ENCODE measurements around the gene PTPRM.
A peak's percentile ranks its signal among the peaks of the same experiment; 100 is the strongest.

PTPRM gene

DNA sequence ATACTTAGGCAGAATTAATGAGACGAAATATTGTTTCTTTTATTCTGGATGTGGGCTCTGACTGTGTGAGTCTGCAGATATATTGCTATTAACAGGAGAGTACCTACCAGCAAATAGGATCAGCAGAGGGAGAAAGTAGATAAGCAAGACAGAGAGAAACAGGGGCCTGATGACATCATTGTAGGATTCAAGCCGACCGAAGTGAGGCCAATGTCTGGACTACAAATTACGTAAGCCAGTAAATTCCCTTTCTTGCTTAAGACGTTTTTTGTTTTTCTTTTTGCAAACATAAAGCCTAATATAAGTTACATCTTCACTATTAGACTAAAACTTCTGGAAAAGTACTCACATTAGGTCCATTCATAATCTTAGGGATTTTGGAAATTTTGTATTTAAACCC is 21.4 kb upstream of the PTPRM start:
- FAIRE-seq (no peak), DNase-seq (ENCODE audit: insufficient read length) (no peak)
- TF ChIP-seq TAF1 (IDR thresholded peaks at IDR 0.05; ENCODE audit: borderline replicate concordance, low read depth, low read length) (no peak), POLR2A (IDR thresholded peaks at IDR 0.05; ENCODE audit: low read depth, low read length) (no peak), POLR2AphosphoS5 (IDR thresholded peaks at IDR 0.05; ENCODE audit: low read depth, low read length) (no peak)

DNA sequence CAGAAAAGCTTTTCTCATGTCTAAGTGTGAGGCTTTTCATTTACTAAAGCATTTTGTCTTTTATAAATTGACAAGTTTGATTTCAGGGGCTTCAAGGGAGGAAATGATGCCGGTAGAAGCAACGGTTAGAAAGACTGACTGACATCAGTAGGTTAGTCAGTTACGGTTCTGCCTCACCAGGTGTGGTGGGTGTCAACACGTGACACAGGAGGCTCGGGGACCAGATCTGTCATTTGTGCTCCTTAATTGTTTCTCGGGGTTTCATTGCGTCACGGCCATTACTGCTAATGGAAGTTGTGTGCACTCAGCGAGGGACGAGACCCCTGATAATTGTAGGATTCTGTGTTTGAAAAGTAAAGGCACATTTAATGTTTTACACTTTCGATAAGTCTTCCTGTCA is 18.9 kb upstream of the PTPRM start:
- no peak for FAIRE-seq
- DNase-seq (ENCODE audit: insufficient read length): no peak
- TF ChIP-seq POLR2A (IDR thresholded peaks at IDR 0.05; ENCODE audit: low read depth, low read length): no peak
- no peak for TF ChIP-seq TAF1 (IDR thresholded peaks at IDR 0.05; ENCODE audit: borderline replicate concordance, low read depth, low read length)
- no peak for TF ChIP-seq POLR2AphosphoS5 (IDR thresholded peaks at IDR 0.05; ENCODE audit: low read depth, low read length)

DNA sequence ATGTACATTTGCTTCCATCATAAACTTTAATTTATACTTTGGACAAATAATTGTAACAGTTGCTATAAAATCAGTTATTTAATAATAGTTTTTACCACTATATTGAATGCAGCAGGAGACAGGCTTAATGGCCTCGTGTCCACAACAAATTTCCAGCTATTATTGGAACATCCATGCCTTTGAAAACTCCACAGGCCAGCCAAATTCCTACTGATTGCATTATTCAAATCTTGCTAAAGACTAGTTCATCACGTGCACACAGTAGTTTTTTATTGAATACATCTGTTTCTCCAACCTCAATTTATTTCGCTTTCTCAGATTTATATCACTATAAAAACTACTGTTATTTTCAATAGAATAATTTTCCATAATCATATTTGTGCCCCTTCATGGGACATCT is 18.4 kb upstream of the PTPRM start:
- no peak for TF ChIP-seq POLR2A (IDR thresholded peaks at IDR 0.05; ENCODE audit: low read depth, low read length)
- no peak for TF ChIP-seq POLR2AphosphoS5 (IDR thresholded peaks at IDR 0.05; ENCODE audit: low read depth, low read length)
- no peak for TF ChIP-seq TAF1 (IDR thresholded peaks at IDR 0.05; ENCODE audit: borderline replicate concordance, low read depth, low read length)
- FAIRE-seq: no peak
- DNase-seq (ENCODE audit: insufficient read length): no peak

DNA sequence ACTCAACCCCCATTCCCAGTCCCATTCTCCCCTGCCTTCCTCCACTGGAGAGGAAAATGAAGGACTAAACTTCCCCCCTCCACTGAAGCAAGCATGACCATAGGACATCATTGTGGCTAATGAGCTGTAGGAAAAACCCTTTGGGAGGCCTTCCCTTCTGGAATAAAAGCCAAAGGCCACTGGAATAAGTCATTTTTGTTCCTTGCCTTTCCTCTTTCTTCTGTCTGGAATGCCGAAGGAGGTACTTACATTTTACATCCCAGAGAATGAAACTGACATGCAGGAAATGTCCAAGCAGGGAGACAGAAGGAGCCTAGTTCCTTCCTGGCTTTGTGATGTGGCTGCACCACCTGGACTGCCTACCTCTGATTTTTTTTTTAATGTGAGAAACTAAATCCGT is 9.1 kb upstream of the PTPRM start:
- TF ChIP-seq TAF1 (IDR thresholded peaks at IDR 0.05; ENCODE audit: borderline replicate concordance, low read depth, low read length) (no peak), POLR2A (IDR thresholded peaks at IDR 0.05; ENCODE audit: low read depth, low read length) (no peak), POLR2AphosphoS5 (IDR thresholded peaks at IDR 0.05; ENCODE audit: low read depth, low read length) (no peak)
- no peak for DNase-seq (ENCODE audit: insufficient read length)
- no peak for FAIRE-seq

DNA sequence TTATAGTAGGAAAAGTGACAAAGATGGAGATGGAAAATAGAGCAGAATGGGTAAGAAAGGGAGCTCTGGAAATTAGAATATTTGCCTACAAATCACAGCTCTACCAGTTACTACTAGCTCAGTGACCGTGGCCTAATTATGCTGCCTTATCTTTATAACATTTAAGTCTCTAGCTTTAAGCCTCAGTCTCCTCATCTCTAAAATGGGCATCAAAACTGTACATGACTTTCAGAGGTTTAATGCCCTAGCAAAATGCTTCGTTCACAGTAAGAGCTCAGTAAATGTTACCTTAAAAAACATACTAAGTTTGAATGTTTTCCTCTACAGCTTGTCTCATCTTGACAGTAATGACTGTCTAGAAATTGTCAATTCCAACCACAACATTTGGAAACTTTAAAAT is 8.3 kb upstream of the PTPRM start:
- DNase-seq (ENCODE audit: insufficient read length): no peak
- TF ChIP-seq POLR2AphosphoS5 (IDR thresholded peaks at IDR 0.05; ENCODE audit: low read depth, low read length) (no peak), TAF1 (IDR thresholded peaks at IDR 0.05; ENCODE audit: borderline replicate concordance, low read depth, low read length) (no peak), POLR2A (IDR thresholded peaks at IDR 0.05; ENCODE audit: low read depth, low read length) (no peak)
- no peak for FAIRE-seq

DNA sequence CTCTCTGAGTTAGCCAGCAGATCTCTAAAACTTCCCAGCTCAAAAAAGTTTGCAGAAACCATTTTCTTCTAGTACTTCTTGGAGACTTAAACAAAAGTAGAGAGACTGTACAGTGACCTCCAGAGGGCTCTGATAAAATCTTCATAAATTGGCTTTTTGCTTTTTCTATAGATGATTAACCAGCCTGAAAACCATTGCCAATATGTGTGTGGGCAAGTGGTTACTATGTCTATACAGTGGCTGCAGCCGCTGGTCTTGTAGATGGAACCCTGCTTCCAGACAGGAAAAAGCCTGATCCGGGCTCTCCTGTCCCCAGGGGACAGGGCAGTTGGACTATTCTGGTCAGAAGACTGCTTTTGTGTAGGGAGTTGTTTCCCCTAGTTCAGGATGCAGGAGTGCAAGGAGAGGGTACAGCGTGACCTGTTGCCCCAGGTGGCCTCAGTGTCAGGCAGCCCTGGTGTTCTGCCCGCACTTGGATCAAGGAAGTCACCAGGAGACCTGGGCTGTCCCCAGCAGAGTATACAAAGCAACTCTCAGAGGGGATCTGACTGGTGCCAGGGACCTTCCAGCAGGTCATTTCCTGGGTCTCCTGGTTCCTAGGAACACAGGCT is 7.3 kb upstream of the PTPRM start:
- TF ChIP-seq POLR2A (IDR thresholded peaks at IDR 0.05; ENCODE audit: low read depth, low read length) (no peak), POLR2AphosphoS5 (IDR thresholded peaks at IDR 0.05; ENCODE audit: low read depth, low read length) (no peak), TAF1 (IDR thresholded peaks at IDR 0.05; ENCODE audit: borderline replicate concordance, low read depth, low read length) (no peak)
- FAIRE-seq: no peak
- DNase-seq (ENCODE audit: insufficient read length): no peak

DNA sequence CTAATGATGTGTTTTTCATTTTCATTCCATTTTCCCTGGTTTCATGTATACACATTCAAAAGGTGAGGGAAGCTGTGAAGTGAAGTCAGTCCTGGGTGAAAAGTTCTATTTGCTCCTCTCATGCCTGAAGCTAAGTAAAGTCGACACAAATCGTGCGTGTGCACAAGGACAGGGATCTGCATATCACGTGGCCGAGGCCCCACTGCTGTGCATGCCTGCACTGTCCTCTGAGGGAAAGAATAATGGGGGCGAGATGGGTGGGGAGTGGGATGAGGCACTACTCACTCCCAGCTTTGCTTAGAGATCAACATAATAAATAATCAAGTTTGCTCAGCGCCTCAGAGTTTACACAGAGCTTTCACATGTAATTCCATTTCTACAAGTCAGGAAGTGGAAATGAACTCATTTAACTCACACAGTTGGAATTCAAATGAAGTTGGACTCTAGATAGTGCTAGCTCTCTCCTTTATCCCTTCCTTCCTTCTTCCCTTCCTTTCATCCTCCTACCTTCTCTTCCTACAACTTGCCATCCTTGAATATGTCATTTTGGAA is 5.1 kb upstream of the PTPRM start:
- FAIRE-seq (no peak), DNase-seq (ENCODE audit: insufficient read length) (no peak)
- no peak for TF ChIP-seq TAF1 (IDR thresholded peaks at IDR 0.05; ENCODE audit: borderline replicate concordance, low read depth, low read length)
- TF ChIP-seq POLR2A (IDR thresholded peaks at IDR 0.05; ENCODE audit: low read depth, low read length): no peak
- TF ChIP-seq POLR2AphosphoS5 (IDR thresholded peaks at IDR 0.05; ENCODE audit: low read depth, low read length): no peak

DNA sequence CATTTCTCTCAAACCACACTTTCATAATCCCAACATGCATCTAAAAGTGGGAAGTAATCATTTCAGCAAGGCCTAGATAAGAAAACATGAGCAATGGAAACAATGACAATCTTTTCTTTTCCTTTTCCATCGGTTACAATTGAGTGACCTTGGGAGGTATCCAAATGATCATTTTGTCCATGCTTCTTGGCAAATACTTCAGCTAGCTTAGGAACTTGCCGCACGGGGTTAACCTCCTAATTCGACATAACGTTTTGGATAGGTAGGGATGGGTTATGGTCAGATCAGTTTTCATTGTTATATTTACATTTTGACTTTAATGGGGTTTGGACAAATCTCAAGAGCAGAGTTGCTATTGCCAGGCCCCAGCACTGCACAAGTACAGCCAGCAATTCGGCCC is 4.6 kb upstream of the PTPRM start:
- TF ChIP-seq TAF1 (IDR thresholded peaks at IDR 0.05; ENCODE audit: borderline replicate concordance, low read depth, low read length): no peak
- TF ChIP-seq POLR2AphosphoS5 (IDR thresholded peaks at IDR 0.05; ENCODE audit: low read depth, low read length): no peak
- TF ChIP-seq POLR2A (IDR thresholded peaks at IDR 0.05; ENCODE audit: low read depth, low read length): no peak
- no peak for DNase-seq (ENCODE audit: insufficient read length)
- no peak for FAIRE-seq

DNA sequence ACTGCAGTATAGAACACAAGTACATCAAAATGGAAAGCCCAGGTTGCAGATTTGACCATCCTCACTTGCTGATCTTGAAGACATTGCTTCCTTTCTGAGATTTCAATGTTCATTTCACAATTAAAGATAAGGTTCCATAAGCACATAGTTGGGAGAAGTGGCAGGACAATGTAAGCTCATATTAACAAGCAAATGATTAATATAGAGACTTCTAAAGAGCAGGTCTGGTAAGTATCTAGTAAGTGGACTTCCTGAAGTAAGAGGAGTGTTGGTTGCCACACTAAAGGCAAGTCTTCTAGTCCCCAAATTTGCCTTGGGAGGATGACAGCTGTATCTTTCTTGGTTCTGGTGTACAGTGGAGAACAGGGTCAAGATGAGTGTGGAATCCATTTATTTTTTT is 1.4 kb upstream of the PTPRM start:
- DNase-seq (ENCODE audit: insufficient read length) (no peak), FAIRE-seq (no peak)
- TF ChIP-seq POLR2AphosphoS5 (IDR thresholded peaks at IDR 0.05; ENCODE audit: low read depth, low read length) (no peak), POLR2A (IDR thresholded peaks at IDR 0.05; ENCODE audit: low read depth, low read length) (no peak), TAF1 (IDR thresholded peaks at IDR 0.05; ENCODE audit: borderline replicate concordance, low read depth, low read length) (no peak)

DNA sequence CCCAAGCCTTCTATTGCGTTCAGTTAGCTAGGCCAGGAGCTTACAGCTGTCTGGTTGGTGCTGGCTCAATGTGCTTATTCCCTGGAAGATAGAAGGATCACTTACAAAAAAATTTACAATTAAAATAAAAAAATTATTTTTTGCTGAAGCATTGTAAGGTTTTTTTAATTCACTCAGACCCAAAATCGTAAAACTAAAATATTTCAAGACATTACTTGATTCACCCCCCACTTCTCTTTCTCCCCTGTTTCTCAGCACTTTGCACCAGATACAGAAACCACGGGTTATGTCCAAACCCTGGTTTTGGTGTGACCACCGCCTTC is 911 bp upstream of the PTPRM start:
- FAIRE-seq (no peak), DNase-seq (ENCODE audit: insufficient read length) (no peak)
- TF ChIP-seq TAF1 (IDR thresholded peaks at IDR 0.05; ENCODE audit: borderline replicate concordance, low read depth, low read length): no peak
- no peak for TF ChIP-seq POLR2A (IDR thresholded peaks at IDR 0.05; ENCODE audit: low read depth, low read length)
- no peak for TF ChIP-seq POLR2AphosphoS5 (IDR thresholded peaks at IDR 0.05; ENCODE audit: low read depth, low read length)

DNA sequence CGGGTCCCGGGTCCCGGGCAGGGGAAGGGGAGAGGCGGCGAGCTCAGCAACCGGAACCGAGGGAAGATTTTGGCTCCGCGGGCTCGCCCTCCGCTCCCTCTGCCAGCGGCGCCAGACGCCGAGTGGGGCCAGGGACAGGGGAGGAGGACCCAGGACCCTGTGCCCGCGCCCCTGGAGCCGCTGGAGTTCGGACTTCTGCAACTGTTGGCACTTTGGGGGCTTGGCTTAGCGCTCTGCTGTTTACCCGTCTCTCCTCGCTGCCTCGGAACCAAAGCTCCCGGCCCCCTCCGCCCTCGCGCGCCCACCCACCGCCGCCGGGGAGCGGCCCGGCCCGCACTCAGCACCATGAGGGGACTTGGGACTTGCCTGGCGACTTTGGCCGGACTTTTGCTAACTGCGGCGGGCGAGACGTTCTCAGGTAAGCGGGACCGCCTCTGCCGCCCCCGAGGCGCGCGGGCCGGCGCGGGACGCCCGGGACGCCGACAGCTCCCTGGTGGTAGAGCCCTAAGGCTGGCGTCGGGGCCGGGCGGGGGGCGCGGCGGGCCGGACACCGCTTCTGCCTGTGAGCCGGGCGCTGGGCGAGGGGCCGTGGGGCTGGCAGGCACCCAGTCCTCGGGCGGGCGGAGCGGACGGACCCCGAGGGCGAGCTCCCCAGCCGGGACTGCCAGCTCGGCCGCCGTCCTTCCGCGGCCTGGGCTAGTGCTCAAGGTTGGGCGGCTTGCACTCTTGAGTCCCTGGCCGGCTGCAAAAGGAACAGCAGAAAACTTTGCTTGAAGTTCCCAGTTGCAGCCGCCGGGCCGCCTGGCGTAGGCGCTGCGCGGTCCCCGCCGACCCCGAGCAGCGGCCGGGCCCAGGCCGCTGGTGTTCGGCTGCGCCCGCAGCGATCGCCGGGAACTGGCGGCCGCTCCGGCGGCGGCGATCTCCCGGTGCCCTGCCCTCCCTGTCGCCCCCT is 634 bp downstream of the PTPRM start:
- TF ChIP-seq TAF1 (IDR thresholded peaks at IDR 0.05; ENCODE audit: borderline replicate concordance, low read depth, low read length) (no peak), POLR2AphosphoS5 (IDR thresholded peaks at IDR 0.05; ENCODE audit: low read depth, low read length) (no peak), POLR2A (IDR thresholded peaks at IDR 0.05; ENCODE audit: low read depth, low read length) (no peak)
- FAIRE-seq (no peak), DNase-seq (ENCODE audit: insufficient read length) (peak; percentile 5)

DNA sequence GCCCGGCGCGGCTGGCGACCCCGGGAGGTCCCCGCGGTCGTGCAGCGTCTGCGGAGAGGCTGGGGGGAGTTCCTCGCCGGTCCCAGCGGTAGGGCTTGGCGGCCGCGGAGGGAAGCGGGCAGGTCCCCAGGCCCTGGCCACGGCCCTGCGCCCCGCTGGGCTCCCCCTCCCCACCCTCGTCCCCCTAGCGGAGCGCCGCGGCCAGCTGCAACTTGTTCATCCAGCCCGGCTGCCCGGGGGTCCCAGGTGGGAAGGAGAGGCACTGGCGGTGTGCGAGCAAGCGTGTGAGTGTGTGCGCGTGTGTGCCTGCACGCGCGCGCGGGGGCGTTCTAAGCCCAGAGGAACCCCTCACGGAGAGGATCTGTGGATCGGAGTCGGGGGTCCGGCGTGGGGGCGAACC is 1.3 kb downstream of the PTPRM start:
- DNase-seq (ENCODE audit: insufficient read length) (no peak), FAIRE-seq (no peak)
- TF ChIP-seq POLR2AphosphoS5 (IDR thresholded peaks at IDR 0.05; ENCODE audit: low read depth, low read length) (no peak), TAF1 (IDR thresholded peaks at IDR 0.05; ENCODE audit: borderline replicate concordance, low read depth, low read length) (no peak)

All from GM12892 (cell line).